H1 (cell line): ENCODE results near the gene TMA7B. TPM values are rescaled to one million over a fixed set of nuclear protein-coding genes. Genes with fewer than 3 reads are reported as not detected.
A peak's percentile ranks its signal among the peaks of the same experiment; 100 is the strongest.

Source experiments
- CTCF ChIA-PET: fragments of 300-600 bp; sonication (Branson Sonifier 250); formaldehyde crosslinking; loops from one replicate; lab custom pipeline; 2021; ENCODE audit not compliant: partially characterized antibody; lab: Charles Lee
- POLR2A ChIA-PET: fragments of 300-600 bp; sonication (Branson Sonifier 250); formaldehyde crosslinking; loops from one replicate; lab custom pipeline; 2021; ENCODE audit warnings: inconsistent platforms; ENCODE audit not compliant: partially characterized antibody; lab: Charles Lee
- DNase-seq, 2 experiments: peaks; one replicate each; pipeline versions ENCODE4 v3.0.0 to v3.0.0-alpha.2; 2010 to 2022; ENCODE audit warnings: low spot score in 2 of 2, low read depth in 1 of 2, mixed read lengths in 1 of 2
- FAIRE-seq: peaks from 2 replicates; lab custom pipeline; 2011; peaks lifted over from hg19 to GRCh38; lab: Jason Lieb, UNC
- H2AFZ ChIP-seq: 2 replicates; pipeline ENCODE4 v1.8.1; 2012; ENCODE audit warnings: low read length, inconsistent platforms
- H2AK5ac ChIP-seq: 2 replicates; pipeline ENCODE4 v1.6.1; 2013; ENCODE audit warnings: low read depth, low read length
- H2BK120ac ChIP-seq: replicated peaks from 2 replicates; pipeline ENCODE3; 2013; ENCODE audit warnings: low read depth, low read length, inconsistent platforms
- H2BK12ac ChIP-seq: 2 replicates; pipeline ENCODE4 v1.6.1; 2013; ENCODE audit warnings: low read depth, low read length
- H2BK15ac ChIP-seq: 2 replicates; pipeline ENCODE4 v1.6.1; 2013; ENCODE audit warnings: low read length
- H2BK20ac ChIP-seq: 2 replicates; pipeline ENCODE4 v1.6.1; 2013; ENCODE audit warnings: low read length
- H2BK5ac ChIP-seq: 2 replicates; pipeline ENCODE4 v1.6.1; 2013; ENCODE audit warnings: low read depth, low read length
- H3K14ac ChIP-seq: 2 replicates; pipeline ENCODE4 v1.6.1; 2013; ENCODE audit warnings: inconsistent platforms; ENCODE audit not compliant: insufficient read length
- H3K18ac ChIP-seq: 2 replicates; pipeline ENCODE4 v1.6.1; 2013; ENCODE audit warnings: low read length; ENCODE audit errors: extremely low read depth
- H3K23ac ChIP-seq: 2 replicates; pipeline ENCODE4 v1.6.1; 2013; ENCODE audit warnings: inconsistent platforms; ENCODE audit not compliant: insufficient read length
- H3K23me2 ChIP-seq: 2 replicates; pipeline ENCODE4 v1.6.1; 2013; ENCODE audit warnings: low read depth, low read length
- H3K27ac ChIP-seq: 2 replicates; pipeline ENCODE4 v1.6.1; 2011; ENCODE audit warnings: low read depth, low read length, inconsistent platforms
- H3K27me3 ChIP-seq, 4 experiments: replicated peaks in 1 of 4; 1 replicate in 1 of 4; 2 replicates in 3 of 4; pipeline versions ENCODE4 v1.6.1 to v1.8.1; 2011 to 2013; ENCODE audit warnings: low read length in 3 of 4, mild to moderate bottlenecking in 3 of 4, inconsistent platforms in 2 of 4, mixed read lengths in 2 of 4, moderate library complexity in 1 of 4; ENCODE audit not compliant: control insufficient read depth in 3 of 4, insufficient read depth in 3 of 4; ENCODE audit errors: extremely low read depth in 1 of 4
- H3K36me3 ChIP-seq, 4 experiments: 2 replicates each; pipeline versions ENCODE4 v1.6.1 to v1.8.1; 2011 to 2013; ENCODE audit warnings: mild to moderate bottlenecking in 4 of 4, low read length in 3 of 4, moderate library complexity in 2 of 4, control low read depth in 1 of 4, inconsistent platforms in 1 of 4; ENCODE audit not compliant: insufficient read depth in 4 of 4, control insufficient read depth in 2 of 4
- H3K4ac ChIP-seq: replicated peaks from 2 replicates; pipeline ENCODE3; 2013; ENCODE audit warnings: low read length, low read depth, mixed read lengths, inconsistent platforms; ENCODE audit not compliant: insufficient read length
- H3K4me1 ChIP-seq, 4 experiments: replicated peaks in 1 of 4; 1 replicate in 1 of 4; 2 replicates in 3 of 4; pipeline versions ENCODE4 v1.6.1 to v1.8.1; 2011 to 2013; ENCODE audit warnings: low read length in 3 of 4, inconsistent platforms in 2 of 4, mixed read lengths in 1 of 4; ENCODE audit not compliant: insufficient read depth in 4 of 4, control insufficient read depth in 3 of 4
- H3K4me2 ChIP-seq, 2 experiments: 2 replicates each; pipeline versions ENCODE4 v1.6.1 to v1.8.1; 2011 to 2013; ENCODE audit warnings: low read depth in 2 of 2, low read length in 2 of 2, control low read depth in 1 of 2, inconsistent platforms in 1 of 2, mild to moderate bottlenecking in 1 of 2; ENCODE audit not compliant: insufficient read depth in 1 of 2
- H3K4me3 ChIP-seq, 4 experiments: fragments of 200-600, 300-600 bp in 1 of 4; sonication (generic), shearing (Covaris generic), sonication (Bioruptor Twin) in 1 of 4; 2 replicates each; pipeline versions ENCODE4 v1.5.1 to v1.8.1; 2011 to 2016; ENCODE audit warnings: low read length in 4 of 4, low read depth in 3 of 4, control low read depth in 2 of 4, inconsistent platforms in 2 of 4, mild to moderate bottlenecking in 2 of 4, mixed read lengths in 1 of 4, moderate library complexity in 1 of 4; ENCODE audit not compliant: insufficient read depth in 2 of 4; ENCODE audit errors: extremely low read depth in 1 of 4
- H3K56ac ChIP-seq: replicated peaks from 2 replicates; pipeline ENCODE3; 2013; ENCODE audit warnings: low read depth, mild to moderate bottlenecking, mixed read lengths, low read length, inconsistent platforms; ENCODE audit not compliant: insufficient read length
- H3K79me1 ChIP-seq: 2 replicates; pipeline ENCODE4 v1.6.1; 2013; ENCODE audit warnings: low read depth, low read length, control low read depth
- H3K79me2 ChIP-seq, 2 experiments: 2 replicates each; pipeline versions ENCODE4 v1.6.1 to v1.8.1; 2012 to 2013; ENCODE audit warnings: low read length in 2 of 2, mild to moderate bottlenecking in 2 of 2, inconsistent platforms in 1 of 2; ENCODE audit not compliant: insufficient read depth in 2 of 2, control insufficient read depth in 1 of 2
- H3K9ac ChIP-seq, 4 experiments: replicated peaks in 1 of 4; 1 replicate in 1 of 4; 2 replicates in 3 of 4; pipeline versions ENCODE4 v1.6.1 to v1.8.1; 2011 to 2013; ENCODE audit warnings: low read depth in 3 of 4, low read length in 3 of 4, control low read depth in 2 of 4, mild to moderate bottlenecking in 2 of 4, moderate library complexity in 2 of 4, inconsistent platforms in 1 of 4; ENCODE audit errors: extremely low read depth in 1 of 4
- H3K9me3 ChIP-seq, 2 experiments: 2 replicates each; pipeline versions ENCODE4 v1.6.1 to v1.8.1; 2012 to 2013; ENCODE audit warnings: mild to moderate bottlenecking in 2 of 2, moderate library complexity in 2 of 2, control low read depth in 1 of 2, inconsistent platforms in 1 of 2, low read depth in 1 of 2, low read length in 1 of 2, mixed read lengths in 1 of 2; ENCODE audit not compliant: insufficient read depth in 2 of 2
- H4K20me1 ChIP-seq, 2 experiments: replicated peaks in 1 of 2; 2 replicates each; pipeline versions ENCODE3 to v1.8.1; 2011 to 2013; ENCODE audit warnings: inconsistent platforms in 2 of 2, low read length in 2 of 2, mild to moderate bottlenecking in 1 of 2; ENCODE audit not compliant: insufficient read depth in 2 of 2, control insufficient read depth in 1 of 2
- H4K5ac ChIP-seq: 2 replicates; pipeline ENCODE4 v1.6.1; 2013; ENCODE audit warnings: low read length, low read depth, mixed read lengths, inconsistent platforms; ENCODE audit not compliant: insufficient read length
- H4K8ac ChIP-seq: 2 replicates; pipeline ENCODE4 v1.8.0; 2013; ENCODE audit warnings: mild to moderate bottlenecking, moderate library complexity, low read length, inconsistent platforms; ENCODE audit not compliant: insufficient read depth; ENCODE audit errors: extremely low read depth
- H4K91ac ChIP-seq: replicated peaks from 2 replicates; pipeline ENCODE3; 2013; ENCODE audit warnings: low read length, mixed read lengths, inconsistent platforms; ENCODE audit not compliant: insufficient read length
- CBX5 ChIP-seq: fragments of 300-800, 300-1000 bp; sonication (generic); IDR thresholded peaks from 2 replicates; pipeline ENCODE4 v1.7.1; 2016; ENCODE audit warnings: antibody characterized with exemption, low read length, low read depth
- CEBPB ChIP-seq: IDR thresholded peaks from 2 replicates; pipeline ENCODE4 v1.6.1; 2012; ENCODE audit warnings: low read depth, low read length
- SP4 ChIP-seq: IDR thresholded peaks from 2 replicates; pipeline ENCODE4 v1.6.1; 2012; ENCODE audit warnings: low read length, inconsistent platforms
- WGBS, 2 experiments: shearing (Covaris generic) in 1 of 2; methylation state at CpG; one replicate each; pipeline versions ENCODE4 v1.1.6 to v1.1.7; 2013 to 2015; ENCODE audit warnings: low lambda C conversion rate in 2 of 2, mixed read lengths in 2 of 2, inconsistent platforms in 1 of 2, low coverage in 1 of 2, missing lambda C conversion rate in 1 of 2; ENCODE audit not compliant: insufficient replicate concordance in 2 of 2, insufficient coverage in 1 of 2, insufficient read length in 1 of 2; ENCODE audit errors: extremely low coverage in 1 of 2, missing lambda C conversion rate in 1 of 2; 5-methylcytosine and 5-hydroxymethylcytosine counted together
- polyA plus RNA-seq, 7 experiments: library from polyadenylated mRNA; depleted of rRNA in 3 of 7; stranded (reverse) in 5 of 7; unstranded in 2 of 7; fragments of >200 nt in 5 of 7; fragments of 200-250 nt in 2 of 7; gene quantifications; 1 replicate in 5 of 7; 2 replicates in 1 of 7; 4 replicates in 1 of 7; pipeline versions ENCODE4 v1.2.1 to v1.2.3, GENCODE V29; 2011 to 2013; ENCODE audit warnings: missing spikeins in 2 of 7, mixed read lengths in 2 of 7
- total RNA-seq: library from RNA; stranded (reverse); fragmentation: NEBNext Ultra II Directional; extraction: Animal tissue kit (Norgen Biotek cat#: 25700); gene quantifications from 2 replicates; pipeline ENCODE4 v1.2.1, GENCODE V29; 2021

Gene TMA7B
- total and polyA plus RNA-seq, 2 of the 8 experiments (the other 6 are each of a cell fraction or from before 2014, with no cell fraction given) = not detected

GRCh38 chr22:40001800-40002577 is 41.8 kb downstream of the TMA7B start:
- Histone ChIP-seq H3K4ac (peak overlapping the region; percentile 25), H4K91ac (peak overlapping the region; percentile 41), H3K56ac (no peak overlapping the region), H2BK20ac (no peak overlapping the region), H3K9me3 (no peaks in the 10 kb centered on the region), H3K4me2 (peak overlapping the region; percentile 42 to 43; a peak in 3 of 4 replicates), H2AK5ac (no peak overlapping the region), H3K27ac (peak overlapping the region; percentile 34; the same call in 1 of the 2 replicates), H4K8ac (no peak overlapping the region; the same call in 1 of the 2 replicates), H3K79me1 (peaks cover 3% of the 10 kb centered on the region; the same call in 1 of the 2 replicates), H2BK120ac (no peak overlapping the region), H3K23me2 (no peaks in the 10 kb centered on the region), H2AFZ (no peak overlapping the region), H3K4me3 (no peak overlapping the region), H4K5ac (no peak overlapping the region), H2BK12ac (peak overlapping the region; percentile 44; the same call in 1 of the 2 replicates), H3K27me3 (no peaks in the 10 kb centered on the region; a peak in 1 of 7 replicates), H3K18ac (peak overlapping the region; percentile 74), H3K36me3 (no peaks in the 10 kb centered on the region), H2BK5ac (peak overlapping the region; percentile 55; the same call in 1 of the 2 replicates), H3K4me1 (peaks cover 23 to 52% (median 41%) of the 10 kb centered on the region in 4 experiments), H3K14ac (no peak overlapping the region), H3K9ac (no peak overlapping the region; a peak in 1 of 7 replicates), H4K20me1 (peaks cover 0 to 10% of the 10 kb centered on the region in 2 experiments), H3K79me2 (peaks cover 3 to 51% of the 10 kb centered on the region in 2 experiments), H2BK15ac (no peak overlapping the region), H3K23ac (no peak overlapping the region)
- ChIA-PET POLR2A (interaction anchor here (0.9 to 6.5 kb wide), 6 partner anchors 7 to 72 kb away, joined by 3 to 44 read pairs (median 4); no protein-coding TSS in a partner anchor), CTCF (interaction anchor here (0.6 to 16.1 kb wide), 6 partner anchors 20 to 526 kb away, joined by 3 to 159 read pairs (median 6); no protein-coding TSS in a partner anchor)
- TF ChIP-seq CEBPB (0 out of 2 replicates have a peak, but pooled peaks have one; percentile 24), CBX5 (no peak), SP4 (no peak)
- DNase-seq (no peak), FAIRE-seq (peak; percentile 36)
- 82% methylated on average over 14 of the region's 14 CpGs; no CpG with 5 or more reads in 1 of the 2 experiments for WGBS, 2 experiments
